K562 (cell line): ENCODE measurements around the gene HIVEP2. TPM values are rescaled to one million over a fixed set of nuclear protein-coding genes. Genes with fewer than 3 reads are reported as not detected.

ENCODE experiments used
- KDM1A ChIP-seq, 2 experiments: fragments of 450-650 bp; IDR thresholded peaks; 2 replicates each; pipeline ENCODE4 v1.6.1; 2016; ENCODE audit warnings: mild to moderate bottlenecking in 2 of 2
- ZBTB12 ChIP-seq: fragments of 250-450 bp; sonication (Bioruptor Pico); IDR thresholded peaks from 2 replicates; pipeline ENCODE4 v1.4.0; 2020
- ZNF318 ChIP-seq, 2 experiments: fragments of 450-650 bp; IDR thresholded peaks; 2 replicates each; pipeline ENCODE4 v1.6.1; 2016; ENCODE audit warnings: mild to moderate bottlenecking in 2 of 2, borderline replicate concordance in 1 of 2, low read depth in 1 of 2, moderate library complexity in 1 of 2
- ZNF830 ChIP-seq: fragments of 250-450 bp; sonication (Bioruptor Pico); IDR thresholded peaks from 2 replicates; pipeline ENCODE4 v1.5.0; 2021; ENCODE audit warnings: mild to moderate bottlenecking
- polyA plus RNA-seq, 8 experiments: library from polyadenylated mRNA; depleted of rRNA in 4 of 8; stranded (reverse) in 5 of 8; unstranded in 3 of 8; fragments of >200 nt; fragmentation: Nextera tagmentation in 2 of 8; fragmentation: Illumina TruSeq in 1 of 8; extraction: Ambion mirVana in 2 of 8; extraction: Trizol in 1 of 8; gene quantifications; 2 replicates each; pipeline versions ENCODE4 v1.2.1 to v1.2.3, GENCODE V29; 2011 to 2014; ENCODE audit warnings: inconsistent platforms in 1 of 8, missing spikeins in 1 of 8
- total RNA-seq, 7 experiments: library from RNA; depleted of rRNA in 6 of 7; stranded (reverse); fragments of >200 nt in 6 of 7; fragmentation: Illumina TruSeq in 2 of 7; extraction: Trizol in 2 of 7; gene quantifications; 2 replicates each; pipeline versions ENCODE4 v1.2.1 to v1.2.3, GENCODE V29; 2011 to 2021; ENCODE audit warnings: low replicate concordance in 1 of 7
- TF ChIP-seq, protein P1 (sequence below): fragments of 450-650 bp; IDR thresholded peaks from 2 replicates; pipeline ENCODE4 v1.6.1; 2016; ENCODE audit warnings: mild to moderate bottlenecking, moderate library complexity

The HIVEP2 gene
- total and polyA plus RNA-seq, 9 of the 15 experiments (the other 6 are each of a cell fraction or from before 2014, with no cell fraction given), result under 0.01 to 1.2 (median 0.31) TPM

- TF ChIP-seq, protein P1, sequence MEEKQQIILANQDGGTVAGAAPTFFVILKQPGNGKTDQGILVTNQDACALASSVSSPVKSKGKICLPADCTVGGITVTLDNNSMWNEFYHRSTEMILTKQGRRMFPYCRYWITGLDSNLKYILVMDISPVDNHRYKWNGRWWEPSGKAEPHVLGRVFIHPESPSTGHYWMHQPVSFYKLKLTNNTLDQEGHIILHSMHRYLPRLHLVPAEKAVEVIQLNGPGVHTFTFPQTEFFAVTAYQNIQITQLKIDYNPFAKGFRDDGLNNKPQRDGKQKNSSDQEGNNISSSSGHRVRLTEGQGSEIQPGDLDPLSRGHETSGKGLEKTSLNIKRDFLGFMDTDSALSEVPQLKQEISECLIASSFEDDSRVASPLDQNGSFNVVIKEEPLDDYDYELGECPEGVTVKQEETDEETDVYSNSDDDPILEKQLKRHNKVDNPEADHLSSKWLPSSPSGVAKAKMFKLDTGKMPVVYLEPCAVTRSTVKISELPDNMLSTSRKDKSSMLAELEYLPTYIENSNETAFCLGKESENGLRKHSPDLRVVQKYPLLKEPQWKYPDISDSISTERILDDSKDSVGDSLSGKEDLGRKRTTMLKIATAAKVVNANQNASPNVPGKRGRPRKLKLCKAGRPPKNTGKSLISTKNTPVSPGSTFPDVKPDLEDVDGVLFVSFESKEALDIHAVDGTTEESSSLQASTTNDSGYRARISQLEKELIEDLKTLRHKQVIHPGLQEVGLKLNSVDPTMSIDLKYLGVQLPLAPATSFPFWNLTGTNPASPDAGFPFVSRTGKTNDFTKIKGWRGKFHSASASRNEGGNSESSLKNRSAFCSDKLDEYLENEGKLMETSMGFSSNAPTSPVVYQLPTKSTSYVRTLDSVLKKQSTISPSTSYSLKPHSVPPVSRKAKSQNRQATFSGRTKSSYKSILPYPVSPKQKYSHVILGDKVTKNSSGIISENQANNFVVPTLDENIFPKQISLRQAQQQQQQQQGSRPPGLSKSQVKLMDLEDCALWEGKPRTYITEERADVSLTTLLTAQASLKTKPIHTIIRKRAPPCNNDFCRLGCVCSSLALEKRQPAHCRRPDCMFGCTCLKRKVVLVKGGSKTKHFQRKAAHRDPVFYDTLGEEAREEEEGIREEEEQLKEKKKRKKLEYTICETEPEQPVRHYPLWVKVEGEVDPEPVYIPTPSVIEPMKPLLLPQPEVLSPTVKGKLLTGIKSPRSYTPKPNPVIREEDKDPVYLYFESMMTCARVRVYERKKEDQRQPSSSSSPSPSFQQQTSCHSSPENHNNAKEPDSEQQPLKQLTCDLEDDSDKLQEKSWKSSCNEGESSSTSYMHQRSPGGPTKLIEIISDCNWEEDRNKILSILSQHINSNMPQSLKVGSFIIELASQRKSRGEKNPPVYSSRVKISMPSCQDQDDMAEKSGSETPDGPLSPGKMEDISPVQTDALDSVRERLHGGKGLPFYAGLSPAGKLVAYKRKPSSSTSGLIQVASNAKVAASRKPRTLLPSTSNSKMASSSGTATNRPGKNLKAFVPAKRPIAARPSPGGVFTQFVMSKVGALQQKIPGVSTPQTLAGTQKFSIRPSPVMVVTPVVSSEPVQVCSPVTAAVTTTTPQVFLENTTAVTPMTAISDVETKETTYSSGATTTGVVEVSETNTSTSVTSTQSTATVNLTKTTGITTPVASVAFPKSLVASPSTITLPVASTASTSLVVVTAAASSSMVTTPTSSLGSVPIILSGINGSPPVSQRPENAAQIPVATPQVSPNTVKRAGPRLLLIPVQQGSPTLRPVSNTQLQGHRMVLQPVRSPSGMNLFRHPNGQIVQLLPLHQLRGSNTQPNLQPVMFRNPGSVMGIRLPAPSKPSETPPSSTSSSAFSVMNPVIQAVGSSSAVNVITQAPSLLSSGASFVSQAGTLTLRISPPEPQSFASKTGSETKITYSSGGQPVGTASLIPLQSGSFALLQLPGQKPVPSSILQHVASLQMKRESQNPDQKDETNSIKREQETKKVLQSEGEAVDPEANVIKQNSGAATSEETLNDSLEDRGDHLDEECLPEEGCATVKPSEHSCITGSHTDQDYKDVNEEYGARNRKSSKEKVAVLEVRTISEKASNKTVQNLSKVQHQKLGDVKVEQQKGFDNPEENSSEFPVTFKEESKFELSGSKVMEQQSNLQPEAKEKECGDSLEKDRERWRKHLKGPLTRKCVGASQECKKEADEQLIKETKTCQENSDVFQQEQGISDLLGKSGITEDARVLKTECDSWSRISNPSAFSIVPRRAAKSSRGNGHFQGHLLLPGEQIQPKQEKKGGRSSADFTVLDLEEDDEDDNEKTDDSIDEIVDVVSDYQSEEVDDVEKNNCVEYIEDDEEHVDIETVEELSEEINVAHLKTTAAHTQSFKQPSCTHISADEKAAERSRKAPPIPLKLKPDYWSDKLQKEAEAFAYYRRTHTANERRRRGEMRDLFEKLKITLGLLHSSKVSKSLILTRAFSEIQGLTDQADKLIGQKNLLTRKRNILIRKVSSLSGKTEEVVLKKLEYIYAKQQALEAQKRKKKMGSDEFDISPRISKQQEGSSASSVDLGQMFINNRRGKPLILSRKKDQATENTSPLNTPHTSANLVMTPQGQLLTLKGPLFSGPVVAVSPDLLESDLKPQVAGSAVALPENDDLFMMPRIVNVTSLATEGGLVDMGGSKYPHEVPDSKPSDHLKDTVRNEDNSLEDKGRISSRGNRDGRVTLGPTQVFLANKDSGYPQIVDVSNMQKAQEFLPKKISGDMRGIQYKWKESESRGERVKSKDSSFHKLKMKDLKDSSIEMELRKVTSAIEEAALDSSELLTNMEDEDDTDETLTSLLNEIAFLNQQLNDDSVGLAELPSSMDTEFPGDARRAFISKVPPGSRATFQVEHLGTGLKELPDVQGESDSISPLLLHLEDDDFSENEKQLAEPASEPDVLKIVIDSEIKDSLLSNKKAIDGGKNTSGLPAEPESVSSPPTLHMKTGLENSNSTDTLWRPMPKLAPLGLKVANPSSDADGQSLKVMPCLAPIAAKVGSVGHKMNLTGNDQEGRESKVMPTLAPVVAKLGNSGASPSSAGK, result no peak
- no peak for TF ChIP-seq KDM1A (IDR thresholded peaks at IDR 0.05)
- TF ChIP-seq ZNF318 (IDR thresholded peaks at IDR 0.05; ENCODE audit: borderline replicate concordance in 1 of 2, low read depth in 1 of 2), result no peak
- no peak for TF ChIP-seq ZNF830
- no peak for TF ChIP-seq ZBTB12 (CRISPR knock-in tag)
These were observed 1.4 kb upstream of the HIVEP2 start (continued) for GRCh38 chr6:142946181-142946923.
